Keratinocyte (primary cell): ENCODE measurements around the gene FKBP14. TPM values are rescaled to one million over a fixed set of nuclear protein-coding genes. Genes with fewer than 3 reads are reported as not detected.

Experiments used
- DNase-seq: peaks from one replicate; pipeline ENCODE4 v3.0.0-alpha.2; 2011; ENCODE audit warnings: low read depth, missing footprints, low spot score
- FAIRE-seq: peaks from 2 replicates; lab custom pipeline; 2011; peaks lifted over from hg19 to GRCh38; lab: Jason Lieb, UNC
- H2AFZ ChIP-seq: 2 replicates; pipeline ENCODE4 v1.6.0; 2012; ENCODE audit warnings: low read length, control low read depth, inconsistent platforms; ENCODE audit not compliant: control insufficient read depth
- H3K27ac ChIP-seq: 2 replicates; pipeline ENCODE4 v1.5.1; 2011; ENCODE audit warnings: low read length; ENCODE audit not compliant: control insufficient read depth, insufficient read depth
- H3K27me3 ChIP-seq: 3 replicates; pipeline ENCODE4 v1.6.0; 2011; ENCODE audit warnings: low read length; ENCODE audit not compliant: control insufficient read depth, insufficient read depth; ENCODE audit errors: extremely low read depth
- H3K36me3 ChIP-seq, 2 experiments: 2 replicates in 1 of 2; 3 replicates in 1 of 2; pipeline ENCODE4 v1.5.1; 2011; ENCODE audit warnings: low read length in 2 of 2, mild to moderate bottlenecking in 1 of 2; ENCODE audit not compliant: control insufficient read depth in 2 of 2, insufficient read depth in 2 of 2; ENCODE audit errors: extremely low read depth in 1 of 2
- H3K4me1 ChIP-seq: 3 replicates; pipeline ENCODE4 v1.5.1; 2011; ENCODE audit warnings: low read length; ENCODE audit not compliant: control insufficient read depth, insufficient read depth; ENCODE audit errors: extremely low read depth
- H3K4me2 ChIP-seq: 3 replicates; pipeline ENCODE4 v1.6.0; 2011; ENCODE audit warnings: low read depth, low read length; ENCODE audit not compliant: control insufficient read depth, insufficient read depth; ENCODE audit errors: extremely low read depth
- H3K4me3 ChIP-seq, 3 experiments: fragments of 200-600 bp in 1 of 3; sonication (generic) in 1 of 3; 2 replicates in 2 of 3; 3 replicates in 1 of 3; pipeline ENCODE4 v1.5.1; 2011 to 2016; ENCODE audit warnings: low read length in 3 of 3, mild to moderate bottlenecking in 3 of 3, control low read depth in 2 of 3, inconsistent platforms in 1 of 3, low read depth in 1 of 3, mixed read lengths in 1 of 3, mixed run types in 1 of 3, moderate library complexity in 1 of 3; ENCODE audit not compliant: control insufficient read depth in 2 of 3, insufficient read depth in 2 of 3; ENCODE audit errors: extremely low read depth in 1 of 3
- H3K79me2 ChIP-seq: 2 replicates; pipeline ENCODE4 v1.6.0; 2012; ENCODE audit warnings: low read length; ENCODE audit not compliant: control insufficient read depth, insufficient read depth
- H3K9ac ChIP-seq: 3 replicates; pipeline ENCODE4 v1.6.0; 2011; ENCODE audit warnings: low read length; ENCODE audit not compliant: control insufficient read depth, insufficient read depth; ENCODE audit errors: extremely low read depth
- H3K9me1 ChIP-seq: 3 replicates; pipeline ENCODE4 v1.6.0; 2011; ENCODE audit warnings: low read length; ENCODE audit not compliant: control insufficient read depth, insufficient read depth; ENCODE audit errors: extremely low read depth
- H3K9me3 ChIP-seq: 2 replicates; pipeline ENCODE4 v1.5.1; 2012; ENCODE audit warnings: low read depth, low read length; ENCODE audit not compliant: control insufficient read depth
- H4K20me1 ChIP-seq: 3 replicates; pipeline ENCODE4 v1.6.0; 2011; ENCODE audit warnings: low read length; ENCODE audit not compliant: control insufficient read depth, insufficient read depth; ENCODE audit errors: extremely low read depth
- CTCF ChIP-seq, 3 experiments: IDR thresholded peaks in 1 of 3; conservative IDR thresholded peaks in 1 of 3; optimal IDR thresholded peaks in 1 of 3; 2 replicates in 2 of 3; 3 replicates in 1 of 3; pipeline versions ENCODE3 to v1.5.1; 2011; ENCODE audit warnings: low read length in 3 of 3, mild to moderate bottlenecking in 3 of 3, moderate library complexity in 2 of 3, control low read depth in 1 of 3, inconsistent platforms in 1 of 3; ENCODE audit not compliant: insufficient read depth in 2 of 3; ENCODE audit errors: extremely low read depth in 1 of 3
- EZH2 ChIP-seq: IDR thresholded peaks from one replicate; pipeline ENCODE4 v1.6.1; 2012; ENCODE audit warnings: inconsistent platforms, mild to moderate bottlenecking, low read length, moderate library complexity
- dilution Hi-C: fragments of 300-500 bp; cut with MboI; formaldehyde crosslinking; loops from one replicate; pipeline ENCODE4 v1.7.0; 2020; ENCODE audit warnings: low sequenced_read_pairs; ENCODE audit not compliant: extremely low pct_ligation_motif_present
- polyA plus RNA-seq, 5 experiments: library from polyadenylated mRNA; depleted of rRNA in 3 of 5; stranded (reverse) in 3 of 5; stranded (forward) in 1 of 5; unstranded in 1 of 5; fragments of >200 nt; gene quantifications; 1 replicate in 1 of 5; 2 replicates in 3 of 5; 3 replicates in 1 of 5; pipeline versions ENCODE4 v1.2.1 to v1.2.3, GENCODE V29; 2011 to 2012; ENCODE audit warnings: missing spikeins in 2 of 5, low read depth in 1 of 5, low replicate concordance in 1 of 5

FKBP14 gene
- polyA plus RNA-seq, 1 donor (not counting 4 experiments of a cell fraction or from before 2014, with no cell fraction given) = 24.5 TPM

DNA sequence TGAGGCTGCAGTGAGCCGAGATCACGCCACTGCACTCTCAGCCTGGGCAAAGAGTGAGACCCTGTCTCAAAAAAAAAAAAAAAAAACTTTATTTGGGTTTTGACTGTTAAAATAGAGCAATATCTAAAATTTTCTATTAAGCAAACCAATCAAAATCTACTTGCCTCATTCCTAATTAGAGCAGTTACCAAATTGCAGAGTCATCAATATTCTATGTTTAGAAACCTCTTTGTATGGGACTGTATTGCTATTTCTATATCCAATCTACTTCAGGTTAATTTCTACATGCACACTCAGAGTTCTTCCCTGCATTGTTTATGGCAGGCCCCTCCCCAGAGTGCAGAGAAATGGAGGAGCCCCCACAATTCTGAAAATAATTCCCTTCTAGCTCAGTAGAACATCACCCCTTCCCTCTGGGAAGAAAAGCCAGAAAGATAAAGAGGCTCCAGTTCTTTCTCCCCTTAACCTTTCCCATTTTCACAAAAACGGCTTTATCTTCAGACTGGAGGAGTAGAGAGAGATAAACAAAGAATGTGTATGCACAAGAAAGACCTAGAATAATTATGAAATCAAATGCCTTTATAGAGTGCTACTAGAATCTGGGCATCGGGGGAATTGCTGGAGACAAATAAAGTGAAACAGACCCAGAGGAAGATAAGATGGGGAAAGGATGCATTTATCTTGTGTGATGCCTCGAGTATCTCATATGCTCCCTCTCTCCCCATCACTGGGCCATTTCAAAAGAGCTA lies 54.8 kb downstream of the FKBP14 start:
- H4K20me1 ChIP-seq = peaks cover 6% of the 10 kb centered on the region
- H3K27me3 ChIP-seq = no peaks in the 10 kb centered on the region

DNA sequence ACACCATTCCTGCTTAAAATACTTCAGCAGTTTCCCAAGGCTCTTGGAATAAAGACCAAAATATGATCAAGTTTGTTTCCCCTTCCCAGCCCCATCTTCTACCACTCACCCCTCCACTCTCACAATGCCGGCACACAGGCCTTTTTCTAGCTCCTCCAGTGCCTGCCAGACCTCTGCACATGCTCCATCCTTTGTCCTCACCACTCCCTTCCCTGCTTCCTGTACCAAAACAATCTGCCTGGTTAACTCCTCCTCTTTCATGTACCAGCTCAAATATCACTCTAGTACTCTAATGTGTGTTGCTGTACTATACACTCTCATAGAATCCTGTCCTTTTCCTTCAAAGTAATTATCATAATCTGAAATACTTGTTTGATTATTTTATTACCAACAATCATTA lies 56.3 kb downstream of the FKBP14 start:
- H4K20me1 ChIP-seq = peaks cover 6% of the 10 kb centered on the region
- H3K9me1 ChIP-seq = no peaks in the 10 kb centered on the region
- no peaks in the 10 kb centered on the region for H3K9me3 ChIP-seq
- peaks cover 1 to 4% of the 10 kb centered on the region in 2 experiments for H3K36me3 ChIP-seq
- TF ChIP-seq CTCF (optimal IDR thresholded peaks at IDR 0.05 in 1 of 3, IDR thresholded peaks at IDR 0.05 in 1 of 3, conservative IDR thresholded peaks at IDR 0.05 in 1 of 3; ENCODE audit: extremely low read depth in 1 of 3, insufficient read depth in 2 of 3, low read length in 3 of 3) = no peak
- TF ChIP-seq EZH2 = no peak
- DNase-seq = no peak
- dilution Hi-C loops = no loop called here
- H3K27ac ChIP-seq = no peak overlapping the region
- no peaks in the 10 kb centered on the region for H3K4me1 ChIP-seq
- no peak overlapping the region for H3K4me2 ChIP-seq
- no peak for FAIRE-seq
- no peak overlapping the region for H3K9ac ChIP-seq
- H2AFZ ChIP-seq = no peak overlapping the region
- H3K27me3 ChIP-seq = no peaks in the 10 kb centered on the region
- H3K79me2 ChIP-seq = peaks cover 53% of the 10 kb centered on the region
- no peak overlapping the region for H3K4me3 ChIP-seq

More for the DNA sequence above, 54.8 kb downstream of the FKBP14 start:
- no peaks in the 10 kb centered on the region for H3K36me3 ChIP-seq
- TF ChIP-seq EZH2 = no peak
- no peak for TF ChIP-seq CTCF (optimal IDR thresholded peaks at IDR 0.05 in 1 of 3, IDR thresholded peaks at IDR 0.05 in 1 of 3, conservative IDR thresholded peaks at IDR 0.05 in 1 of 3; ENCODE audit: extremely low read depth in 1 of 3, insufficient read depth in 2 of 3, low read length in 3 of 3)
- H3K4me3 ChIP-seq = no peak overlapping the region
- no peak for FAIRE-seq
- H3K27ac ChIP-seq = no peak overlapping the region
- dilution Hi-C loops = no loop called here
- H3K79me2 ChIP-seq = peaks cover 67% of the 10 kb centered on the region
- H3K9me1 ChIP-seq = no peaks in the 10 kb centered on the region
- H3K9me3 ChIP-seq = no peaks in the 10 kb centered on the region
- H3K4me1 ChIP-seq = no peaks in the 10 kb centered on the region
- H3K9ac ChIP-seq = no peak overlapping the region
- no peak overlapping the region for H3K4me2 ChIP-seq
- no peak for DNase-seq
- H2AFZ ChIP-seq = no peak overlapping the region
